HEK293T (cell line): ENCODE results near the gene MBOAT1.

Source experiments
- CTCF ChIA-PET: fragments of 350-600 bp; formaldehyde crosslinking; extraction: SDS; loops from one replicate; lab custom pipeline; 2021; ENCODE audit warnings: antibody characterized with exemption, inconsistent platforms; lab: Yijun Ruan, JAX
- POLR2A ChIA-PET: fragments of 350-600 bp; formaldehyde crosslinking; extraction: SDS; loops from one replicate; lab custom pipeline; 2020; ENCODE audit warnings: antibody characterized with exemption, inconsistent platforms; lab: Yijun Ruan, JAX
- DNase-seq: peaks from one replicate; pipeline ENCODE4 v3.0.0; 2012; ENCODE audit warnings: mixed read lengths; ENCODE audit errors: extremely low spot score
- ARNT ChIP-seq: fragments of 450-650 bp; IDR thresholded peaks from 2 replicates; pipeline ENCODE4 v1.6.1; 2017; ENCODE audit warnings: mild to moderate bottlenecking
- BHLHE40 ChIP-seq: fragments of 450-650 bp; IDR thresholded peaks from 2 replicates; pipeline ENCODE4 v1.6.1; 2016; ENCODE audit warnings: mild to moderate bottlenecking, moderate library complexity, borderline replicate concordance
- CTBP1 ChIP-seq: fragments of 450-650 bp; IDR thresholded peaks from 2 replicates; pipeline ENCODE4 v1.6.1; 2016; ENCODE audit warnings: borderline replicate concordance
- ELF4 ChIP-seq: fragments of 450-650 bp; IDR thresholded peaks from 2 replicates; pipeline ENCODE4 v1.6.1; 2017; ENCODE audit warnings: antibody characterized with exemption
- FOXA1 ChIP-seq: fragments of 450-650 bp; IDR thresholded peaks from 2 replicates; pipeline ENCODE4 v1.6.1; 2016; ENCODE audit warnings: mild to moderate bottlenecking
- FOXK2 ChIP-seq: fragments of 450-650 bp; IDR thresholded peaks from 2 replicates; pipeline ENCODE4 v1.6.1; 2016; ENCODE audit warnings: mild to moderate bottlenecking
- FOXM1 ChIP-seq: fragments of 450-650 bp; IDR thresholded peaks from 2 replicates; pipeline ENCODE4 v1.6.1; 2017; ENCODE audit warnings: mild to moderate bottlenecking, borderline replicate concordance
- HDGF ChIP-seq: fragments of 450-650 bp; IDR thresholded peaks from 2 replicates; pipeline ENCODE4 v1.6.1; 2017; ENCODE audit warnings: antibody characterized with exemption, borderline replicate concordance
- L3MBTL2 ChIP-seq: fragments of 450-650 bp; conservative IDR thresholded peaks from 2 replicates; pipeline ENCODE4 v1.6.1; 2016; ENCODE audit warnings: mild to moderate bottlenecking
- LEF1 ChIP-seq: fragments of 450-650 bp; IDR thresholded peaks from 2 replicates; pipeline ENCODE4 v1.6.1; 2017; ENCODE audit warnings: mild to moderate bottlenecking, borderline replicate concordance
- NFRKB ChIP-seq: fragments of 450-650 bp; IDR thresholded peaks from 2 replicates; pipeline ENCODE4 v1.6.1; 2016; ENCODE audit warnings: mild to moderate bottlenecking, moderate library complexity
- PKNOX1 ChIP-seq: fragments of 450-650 bp; IDR thresholded peaks from 2 replicates; pipeline ENCODE4 v1.6.1; 2016
- SP1 ChIP-seq: fragments of 450-650 bp; IDR thresholded peaks from 2 replicates; pipeline ENCODE4 v1.6.1; 2017
- SUZ12 ChIP-seq: fragments of 450-650 bp; IDR thresholded peaks from 2 replicates; pipeline ENCODE4 v1.6.1; 2016; ENCODE audit warnings: mild to moderate bottlenecking
- TARDBP ChIP-seq: fragments of 450-650 bp; IDR thresholded peaks from 2 replicates; pipeline ENCODE4 v1.6.1; 2016
- ZNF384 ChIP-seq: fragments of 450-650 bp; IDR thresholded peaks from 2 replicates; pipeline ENCODE4 v1.6.1; 2016

MBOAT1 gene

GRCh38 chr6:20102397-20103073 lies 109.7 kb downstream of the MBOAT1 start:
- ChIA-PET CTCF (interaction anchor here (1.0 kb wide), 1 partner anchor 24 kb away, joined by 6 read pairs; no protein-coding TSS in a partner anchor), POLR2A (no interaction called here)
- no peak for TF ChIP-seq HDGF
- TF ChIP-seq SP1: no peak
- no peak for DNase-seq

GRCh38 chr6:20099156-20099555 lies 113.1 kb downstream of the MBOAT1 start:
- CTCF ChIA-PET: interaction anchor here (0.7 to 4.9 kb wide), 2 partner anchors 28 to 1082 kb away, joined by 3 to 23 read pairs; no protein-coding TSS in a partner anchor
- TF ChIP-seq LEF1 (no peak), ZNF384 (no peak), CTBP1 (no peak), HDGF (no peak), TARDBP (no peak), FOXK2 (no peak), FOXM1 (no peak), L3MBTL2 (no peak), BHLHE40 (no peak), SUZ12 (no peak), SP1 (no peak)
- no peak for DNase-seq
- POLR2A ChIA-PET: interaction anchor here (1.0 kb wide), 1 partner anchor 26 kb away, joined by 3 read pairs; no protein-coding TSS in a partner anchor

- TF ChIP-seq CTBP1 (no peak), ZNF384 (no peak), ELF4 (no peak), FOXA1 (no peak)
- ChIA-PET POLR2A (interaction anchor here (1.0 kb wide), 1 partner anchor 27 kb away, joined by 3 read pairs; no protein-coding TSS in a partner anchor), CTCF (interaction anchor here (0.7 to 4.9 kb wide), 2 partner anchors 12 to 28 kb away, joined by 3 to 23 read pairs; no protein-coding TSS in a partner anchor)
- DNase-seq: no peak
Observed at GRCh38 chr6:20098267-20098876, 113.9 kb downstream of the MBOAT1 start.

- ChIA-PET CTCF (interaction anchor here (4.9 kb wide), 1 partner anchor 30 kb away, joined by 23 read pairs; no protein-coding TSS in a partner anchor), POLR2A (no interaction called here)
- TF ChIP-seq ARNT: no peak
- no peak for TF ChIP-seq LEF1
- no peak for TF ChIP-seq FOXM1
- no peak for TF ChIP-seq L3MBTL2
- TF ChIP-seq ELF4: no peak
- no peak for DNase-seq
Observed at GRCh38 chr6:20096536-20096935, 115.7 kb downstream of the MBOAT1 start.

- no peak for TF ChIP-seq SUZ12
- TF ChIP-seq SP1: no peak
- no peak for TF ChIP-seq ZNF384
- TF ChIP-seq FOXM1: no peak
- TF ChIP-seq L3MBTL2: no peak
- TF ChIP-seq TARDBP: no peak
- TF ChIP-seq ARNT: no peak
- TF ChIP-seq ELF4: no peak
- no peak for TF ChIP-seq FOXA1
- TF ChIP-seq FOXK2: no peak
- TF ChIP-seq BHLHE40: no peak
- ChIA-PET CTCF (interaction anchor here (4.9 kb wide), 1 partner anchor 31 kb away, joined by 23 read pairs; no protein-coding TSS in a partner anchor), POLR2A (no interaction called here)
- no peak for DNase-seq
Observed at GRCh38 chr6:20095436-20095835, 116.8 kb downstream of the MBOAT1 start.

GRCh38 chr6:20092071-20092566 lies 120.2 kb downstream of the MBOAT1 start:
- peak; percentile 35 for DNase-seq
- TF ChIP-seq ELF4 (no peak), PKNOX1 (peak; percentile 57; the same call in 1 of the 2 replicates)
- ChIA-PET POLR2A (no interaction called here), CTCF (interaction anchor here (0.6 to 4.4 kb wide), 5 partner anchors 31 to 436 kb away, joined by 3 to 36 read pairs (median 3); no protein-coding TSS in a partner anchor)

- TF ChIP-seq BHLHE40 (no peak), ZNF384 (no peak), ARNT (no peak), L3MBTL2 (no peak), FOXM1 (no peak), TARDBP (no peak), HDGF (no peak), PKNOX1 (no peak), FOXA1 (no peak), SP1 (no peak), FOXK2 (no peak), CTBP1 (no peak), ELF4 (no peak), NFRKB (no peak)
- CTCF ChIA-PET: no interaction called here
- DNase-seq: no peak
- POLR2A ChIA-PET: no interaction called here
Observed at GRCh38 chr6:20086992-20087391, 125.3 kb downstream of the MBOAT1 start.
